CD4-positive, alpha-beta T cell (primary cell): ENCODE measurements around the gene AFF2. TPM values are rescaled to one million over a fixed set of nuclear protein-coding genes. Genes with fewer than 3 reads are reported as not detected.

ENCODE experiments used
- ATAC-seq: fragments of 200-7000 bp; cut with Tn5 transposase; one replicate; pipeline ENCODE4 v1.10.0; 2022; ENCODE audit warnings: mild to moderate bottlenecking; ENCODE audit not compliant: poor library complexity
- CTCF ChIA-PET: fragments of 350-600 bp; sonication (Branson Sonifier 250); formaldehyde crosslinking; loops from one replicate; lab custom pipeline; 2021; ENCODE audit warnings: antibody characterized with exemption, inconsistent platforms; lab: Charles Lee
- POLR2A ChIA-PET: fragments of 350-600 bp; sonication (Branson Sonifier 250); formaldehyde crosslinking; loops from one replicate; lab custom pipeline; 2021; ENCODE audit warnings: antibody characterized with exemption, inconsistent platforms; lab: Charles Lee
- DNase-seq, 14 experiments: peaks; one replicate each; pipeline ENCODE4 v3.0.0-alpha.2; 2013 to 2020; ENCODE audit warnings: mixed read lengths in 2 of 14
- H3K27ac ChIP-seq, 2 donors: one replicate each; pipeline versions ENCODE4 v1.5.1 to v1.7.0; 2013; ENCODE audit warnings: low read length in 2 of 2, low read depth in 1 of 2, mild to moderate bottlenecking in 1 of 2
- H3K27me3 ChIP-seq, 2 experiments: 1 replicate in 1 of 2; 2 replicates in 1 of 2; pipeline versions ENCODE4 v1.6.1 to v1.7.0; 2013; ENCODE audit warnings: low read length in 2 of 2, control low read depth in 1 of 2, mild to moderate bottlenecking in 1 of 2, moderate library complexity in 1 of 2; ENCODE audit not compliant: insufficient read depth in 2 of 2, control insufficient read depth in 1 of 2
- H3K36me3 ChIP-seq: one replicate; pipeline ENCODE4 v1.6.1; 2013; ENCODE audit warnings: low read length, control low read depth; ENCODE audit not compliant: insufficient read depth
- H3K4me1 ChIP-seq: one replicate; pipeline ENCODE4 v1.6.1; 2013; ENCODE audit warnings: low read length, control low read depth; ENCODE audit not compliant: insufficient read depth
- H3K4me3 ChIP-seq: one replicate; pipeline ENCODE4 v1.5.1; 2013; ENCODE audit warnings: mild to moderate bottlenecking, low read length, moderate library complexity
- H3K9me3 ChIP-seq, 2 experiments: 1 replicate in 1 of 2; 2 replicates in 1 of 2; pipeline versions ENCODE4 v1.6.1 to v1.7.0; 2013; ENCODE audit warnings: low read length in 2 of 2, mild to moderate bottlenecking in 2 of 2, control low read depth in 1 of 2, moderate library complexity in 1 of 2; ENCODE audit not compliant: control insufficient read depth in 1 of 2, insufficient read depth in 1 of 2
- H3K27ac Mint-ChIP-seq: one replicate; pipeline ENCODE4 v1.8.0; 2020; ENCODE audit warnings: mixed read lengths
- H3K27me3 Mint-ChIP-seq: one replicate; pipeline ENCODE4 v1.8.0; 2021; ENCODE audit warnings: mixed read lengths
- H3K36me3 Mint-ChIP-seq: one replicate; pipeline ENCODE4 v1.8.0; 2021; ENCODE audit warnings: low read depth, mixed read lengths
- H3K4me1 Mint-ChIP-seq: one replicate; pipeline ENCODE4 v1.8.0; 2021; ENCODE audit warnings: low read depth, mixed read lengths
- H3K4me3 Mint-ChIP-seq: one replicate; pipeline ENCODE4 v1.8.0; 2020; ENCODE audit warnings: mild to moderate bottlenecking, mixed read lengths
- H3K9me3 Mint-ChIP-seq: one replicate; pipeline ENCODE4 v1.8.0; 2020; ENCODE audit warnings: mixed read lengths
- CTCF ChIP-seq: fragments of 200-600 bp; IDR thresholded peaks from one replicate; pipeline ENCODE4 v1.8.0; 2022; ENCODE audit warnings: antibody characterized with exemption, mild to moderate bottlenecking
- intact Hi-C, 2 experiments: fragments of 100-400 bp; cut with DNase I in 1 of 2; cut with micrococcal nuclease in 1 of 2; formaldehyde crosslinking; loops; one replicate each; pipeline versions ENCODE4 v1.15.1 to v1.9.0; 2023 to 2025; cut with DNase I, micrococcal nuclease
- total RNA-seq, 174 experiments: library from RNA in 2 of 174; stranded (reverse) in 2 of 174; gene quantifications; one replicate each; pipeline ENCODE4 v1.2.3 and lab custom pipeline; 2021 to 2026

Gene AFF2
- total RNA-seq, 2 experiments from 2014 or later = 5.9 to 6.2 TPM

GRCh38 chrX:148928811-148929210 lies 428.4 kb downstream of the AFF2 start:
- TF ChIP-seq CTCF = no peak
- no peaks in the 10 kb centered on the region for H3K4me1 ChIP-seq
- H3K27ac Mint-ChIP-seq = no peak overlapping the region
- DNase-seq (no peak), ATAC-seq (no peak)
- H3K9me3 Mint-ChIP-seq = no peaks in the 10 kb centered on the region
- no peaks in the 10 kb centered on the region for H3K27me3 Mint-ChIP-seq
- H3K4me3 ChIP-seq = no peak overlapping the region
- H3K36me3 ChIP-seq = no peaks in the 10 kb centered on the region
- POLR2A ChIA-PET = no interaction called here
- CTCF ChIA-PET = no interaction called here
- no peak overlapping the region for H3K27ac ChIP-seq
- H3K4me1 Mint-ChIP-seq = no peaks in the 10 kb centered on the region
- no peak overlapping the region for H3K4me3 Mint-ChIP-seq
- H3K36me3 Mint-ChIP-seq = no peaks in the 10 kb centered on the region
- H3K9me3 ChIP-seq = no peaks in the 10 kb centered on the region
- intact Hi-C loops = no loop called here
- no peaks in the 10 kb centered on the region for H3K27me3 ChIP-seq

- H3K4me3 ChIP-seq = no peak overlapping the region
- ChIA-PET POLR2A (no interaction called here), CTCF (no interaction called here)
- Mint-ChIP-seq H3K4me3 (no peak overlapping the region), H3K4me1 (no peaks in the 10 kb centered on the region), H3K27ac (no peak overlapping the region), H3K36me3 (no peaks in the 10 kb centered on the region), H3K27me3 (no peaks in the 10 kb centered on the region), H3K9me3 (no peaks in the 10 kb centered on the region)
- no peaks in the 10 kb centered on the region for H3K27me3 ChIP-seq
- DNase-seq (no peak), ATAC-seq (no peak)
- no peak for TF ChIP-seq CTCF
- no peaks in the 10 kb centered on the region for H3K9me3 ChIP-seq
- H3K27ac ChIP-seq = no peak overlapping the region
- intact Hi-C loops = no loop called here
- H3K4me1 ChIP-seq = no peaks in the 10 kb centered on the region
- H3K36me3 ChIP-seq = no peaks in the 10 kb centered on the region
Observed at GRCh38 chrX:148929686-148930085, 429.3 kb downstream of the AFF2 start.

GRCh38 chrX:148930206-148930729 lies 429.9 kb downstream of the AFF2 start:
- H3K27me3 Mint-ChIP-seq = no peaks in the 10 kb centered on the region
- no peak for ATAC-seq
- intact Hi-C loops = no loop called here

More at GRCh38 chrX:148930206-148930729, 429.9 kb downstream of the AFF2 start:
- no peak overlapping the region for H3K27ac ChIP-seq
- H3K27me3 ChIP-seq = no peaks in the 10 kb centered on the region
- H3K9me3 Mint-ChIP-seq = no peaks in the 10 kb centered on the region
- no peaks in the 10 kb centered on the region for H3K4me1 Mint-ChIP-seq
- CTCF ChIA-PET = no interaction called here
- no peak overlapping the region for H3K27ac Mint-ChIP-seq
- no peaks in the 10 kb centered on the region for H3K36me3 ChIP-seq
- no peak for DNase-seq
- H3K4me3 Mint-ChIP-seq = no peak overlapping the region
- no peaks in the 10 kb centered on the region for H3K36me3 Mint-ChIP-seq
- no peaks in the 10 kb centered on the region for H3K9me3 ChIP-seq
- TF ChIP-seq CTCF = no peak
- H3K4me3 ChIP-seq = no peak overlapping the region
- no peaks in the 10 kb centered on the region for H3K4me1 ChIP-seq
- POLR2A ChIA-PET = no interaction called here
